HUES48 (cell line): ENCODE data around the gene LDB3.
"Not testable (repeated sequence)": the region's sequence is repeated elsewhere in the genome, so short reads cannot be mapped to it uniquely, and the experiment has no call there.

Experiments used
- H3K27ac ChIP-seq: one replicate; pipeline ENCODE4 v1.7.0; 2013; ENCODE audit warnings: low read depth, low read length, inconsistent platforms
- H3K27me3 ChIP-seq: 2 replicates; pipeline ENCODE4 v1.6.1; 2013; ENCODE audit warnings: mild to moderate bottlenecking, low read length; ENCODE audit not compliant: control insufficient read depth, insufficient read depth
- H3K36me3 ChIP-seq: 2 replicates; pipeline ENCODE4 v1.6.1; 2013; ENCODE audit warnings: low read length; ENCODE audit not compliant: control insufficient read depth, insufficient read depth
- H3K4me1 ChIP-seq: 2 replicates; pipeline ENCODE4 v1.6.1; 2013; ENCODE audit warnings: mild to moderate bottlenecking, low read length; ENCODE audit not compliant: control insufficient read depth, insufficient read depth
- H3K4me3 ChIP-seq: 2 replicates; pipeline ENCODE4 v1.5.1; 2013; ENCODE audit warnings: mild to moderate bottlenecking, low read depth, low read length
- H3K9ac ChIP-seq: 2 replicates; pipeline ENCODE4 v1.6.1; 2013; ENCODE audit warnings: mild to moderate bottlenecking, low read depth, low read length, moderate library complexity
- H3K9me3 ChIP-seq: 2 replicates; pipeline ENCODE4 v1.6.1; 2013; ENCODE audit warnings: low read length; ENCODE audit not compliant: control insufficient read depth, insufficient read depth

The LDB3 gene

DNA sequence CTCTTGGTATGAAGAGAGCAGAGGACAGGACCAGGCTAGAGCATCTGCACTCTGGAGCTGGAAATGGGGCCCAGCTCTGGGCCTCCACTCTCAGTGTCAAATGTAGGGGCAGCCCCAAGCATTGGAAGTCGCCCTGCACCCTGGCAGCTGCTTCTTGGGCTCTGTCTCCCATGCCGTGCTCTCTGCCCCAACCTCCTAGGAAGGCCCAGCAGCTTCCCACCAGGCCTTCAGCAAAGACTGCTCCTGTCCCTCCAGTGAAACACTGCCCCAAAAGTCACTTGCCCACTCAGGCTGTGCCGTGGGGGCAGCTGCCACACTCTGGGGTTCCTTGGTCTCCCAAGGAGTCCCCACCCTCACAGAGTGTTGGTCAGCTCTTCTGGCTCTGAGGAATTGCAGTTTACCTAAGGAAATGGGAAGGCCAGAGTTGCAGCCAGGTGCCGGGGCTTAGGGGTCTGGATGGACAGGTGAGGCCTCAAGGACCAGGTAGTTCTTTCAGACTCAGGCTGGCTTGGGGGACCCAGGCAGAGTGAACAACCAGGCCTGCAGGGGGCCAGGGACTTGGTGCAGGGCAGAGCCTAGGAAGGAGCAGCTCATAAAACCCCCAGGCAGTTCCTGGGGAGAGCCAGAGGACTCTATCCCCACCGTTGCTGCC is 23.4 kb upstream of the LDB3 start:
- no peaks in the 10 kb centered on the region for H3K9me3 ChIP-seq
- H3K4me3 ChIP-seq, result no peak overlapping the region
- no peak overlapping the region for H3K27ac ChIP-seq
- no peaks in the 10 kb centered on the region for H3K36me3 ChIP-seq
- no peak overlapping the region for H3K9ac ChIP-seq
- 0 out of 2 replicates have a peak, but pooled peaks cover 4% of the 10 kb centered on the region for H3K4me1 ChIP-seq
- H3K27me3 ChIP-seq, result no peaks in the 10 kb centered on the region

DNA sequence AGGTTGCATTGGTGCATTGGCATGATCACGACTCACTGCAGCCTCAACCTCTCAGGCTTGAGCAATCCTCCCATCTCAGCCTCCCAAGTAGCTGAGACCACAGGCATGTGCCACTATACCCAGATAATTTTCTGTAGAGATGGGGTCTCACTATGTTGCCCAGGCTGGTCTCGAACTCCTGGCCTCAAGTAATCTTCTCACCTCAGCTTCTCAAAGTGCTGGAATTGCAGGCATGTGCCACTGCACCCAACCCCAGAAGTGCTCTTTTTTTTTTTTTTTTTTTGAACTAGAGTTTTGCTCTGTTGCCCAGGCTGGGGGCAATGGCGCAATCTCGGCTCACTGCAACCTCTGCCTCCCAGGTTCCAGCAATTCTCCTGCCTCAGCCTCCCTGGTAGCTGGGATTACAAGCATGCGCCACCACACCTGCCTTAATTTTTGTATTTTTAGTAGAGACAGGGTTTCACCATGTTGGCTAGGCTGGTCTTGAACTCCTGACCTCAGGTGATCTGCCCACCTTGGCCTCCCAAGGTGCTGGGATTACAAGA is 22.6 kb upstream of the LDB3 start:
- H3K9ac ChIP-seq, H3K4me1 ChIP-seq: not testable (repeated sequence)

DNA sequence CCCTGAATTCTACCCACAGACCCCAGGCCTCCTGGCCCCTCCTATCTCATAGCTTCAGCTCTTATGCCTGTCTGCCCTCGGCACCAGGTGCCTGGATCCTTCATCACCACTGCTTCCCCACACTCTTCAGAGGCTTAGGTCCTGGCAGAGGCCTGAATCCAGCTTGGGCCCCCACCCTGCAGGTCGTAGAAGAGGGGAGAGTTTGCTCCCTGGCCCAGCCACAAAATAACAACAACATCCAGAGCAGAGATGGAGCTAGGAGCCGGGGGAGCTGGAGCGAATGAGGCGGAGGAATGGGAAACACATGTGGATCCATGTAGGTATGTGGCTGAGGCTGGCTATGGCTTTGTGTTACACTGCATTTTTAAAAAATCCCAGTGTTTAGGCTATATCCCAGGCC is 21.8 kb upstream of the LDB3 start:
- no peak overlapping the region for H3K9ac ChIP-seq
- no peaks in the 10 kb centered on the region for H3K9me3 ChIP-seq
- no peak overlapping the region for H3K27ac ChIP-seq
- no peak overlapping the region for H3K4me3 ChIP-seq
- 0 out of 2 replicates have a peak, but pooled peaks cover 4% of the 10 kb centered on the region for H3K4me1 ChIP-seq
- no peaks in the 10 kb centered on the region for H3K36me3 ChIP-seq
- H3K27me3 ChIP-seq, result no peaks in the 10 kb centered on the region

More for the DNA sequence above, 22.6 kb upstream of the LDB3 start:
- H3K36me3 ChIP-seq, H3K4me3 ChIP-seq, H3K27ac ChIP-seq, H3K27me3 ChIP-seq, H3K9me3 ChIP-seq: not testable (repeated sequence)

DNA sequence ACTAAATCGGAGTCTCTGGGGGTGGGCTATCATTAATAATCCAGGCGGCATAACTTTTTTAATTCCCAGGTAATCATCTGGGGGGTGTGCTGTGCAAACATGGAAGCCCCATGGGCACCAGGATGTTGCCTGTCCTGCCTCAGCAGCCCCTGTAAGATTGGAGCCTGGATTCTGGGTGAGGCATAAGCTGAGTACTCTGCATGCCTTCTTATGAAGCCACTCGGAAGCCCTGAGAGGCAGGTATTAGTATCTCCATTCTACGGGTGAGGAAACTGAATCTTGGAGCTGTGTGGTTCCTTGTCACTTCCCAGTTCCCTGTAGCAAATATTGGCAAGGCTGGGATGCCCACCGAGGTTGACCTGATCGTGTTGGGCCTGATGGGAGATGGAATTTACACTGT is 21.4 kb upstream of the LDB3 start:
- Histone ChIP-seq H3K36me3 (no peaks in the 10 kb centered on the region), H3K9ac (no peak overlapping the region), H3K27me3 (no peaks in the 10 kb centered on the region), H3K9me3 (no peaks in the 10 kb centered on the region), H3K27ac (no peak overlapping the region), H3K4me1 (0 out of 2 replicates have a peak, but pooled peaks cover 4% of the 10 kb centered on the region), H3K4me3 (no peak overlapping the region)

DNA sequence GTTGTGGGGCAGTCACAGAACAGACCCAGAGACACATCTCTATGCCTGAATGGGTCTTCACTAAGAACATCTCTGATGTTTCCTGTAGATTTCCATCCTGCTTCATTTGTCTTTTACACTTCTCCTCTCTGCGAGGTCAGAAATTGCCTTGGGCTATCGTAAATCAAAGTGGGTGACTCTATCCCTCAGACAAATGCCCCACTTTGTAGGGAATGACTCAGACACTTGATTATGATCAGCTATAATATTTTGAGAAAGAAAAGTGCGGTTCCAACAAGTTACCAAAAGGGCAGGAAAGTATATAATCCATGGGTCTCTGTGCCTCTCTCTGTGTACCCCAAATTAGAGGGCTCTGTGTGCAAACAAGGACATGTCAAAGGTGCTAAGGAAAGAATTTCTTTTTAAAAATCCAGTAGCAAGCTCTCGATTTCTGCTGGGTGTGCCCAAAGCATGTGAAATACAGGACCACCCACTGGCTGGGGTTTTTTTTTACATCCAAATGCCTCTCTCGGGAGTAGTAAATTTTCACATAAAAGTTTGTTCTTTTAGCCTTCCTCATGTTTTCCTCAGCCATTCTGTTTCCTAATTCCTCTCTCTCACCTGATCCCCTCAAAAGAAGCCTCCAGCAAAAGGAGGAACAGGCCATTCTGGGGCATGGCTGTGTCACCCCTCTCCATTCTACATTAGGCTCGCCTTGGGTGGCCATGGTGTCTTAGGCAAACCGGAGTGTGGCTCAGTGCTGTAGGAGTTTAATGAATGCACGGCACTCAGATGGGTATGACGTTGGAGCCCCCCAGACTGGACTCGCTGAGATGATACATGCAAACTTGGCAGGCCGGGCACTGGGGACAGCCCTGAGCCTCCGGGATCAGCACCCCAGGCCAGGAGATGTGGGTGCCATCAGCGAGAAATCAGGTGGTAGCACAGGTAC is 20.3 kb upstream of the LDB3 start:
- Histone ChIP-seq H3K9me3 (no peaks in the 10 kb centered on the region), H3K27ac (no peak overlapping the region), H3K36me3 (no peaks in the 10 kb centered on the region), H3K27me3 (no peaks in the 10 kb centered on the region), H3K4me1 (peaks cover 7% of the 10 kb centered on the region; the same call in 1 of the 2 replicates), H3K4me3 (no peak overlapping the region), H3K9ac (no peak overlapping the region)

DNA sequence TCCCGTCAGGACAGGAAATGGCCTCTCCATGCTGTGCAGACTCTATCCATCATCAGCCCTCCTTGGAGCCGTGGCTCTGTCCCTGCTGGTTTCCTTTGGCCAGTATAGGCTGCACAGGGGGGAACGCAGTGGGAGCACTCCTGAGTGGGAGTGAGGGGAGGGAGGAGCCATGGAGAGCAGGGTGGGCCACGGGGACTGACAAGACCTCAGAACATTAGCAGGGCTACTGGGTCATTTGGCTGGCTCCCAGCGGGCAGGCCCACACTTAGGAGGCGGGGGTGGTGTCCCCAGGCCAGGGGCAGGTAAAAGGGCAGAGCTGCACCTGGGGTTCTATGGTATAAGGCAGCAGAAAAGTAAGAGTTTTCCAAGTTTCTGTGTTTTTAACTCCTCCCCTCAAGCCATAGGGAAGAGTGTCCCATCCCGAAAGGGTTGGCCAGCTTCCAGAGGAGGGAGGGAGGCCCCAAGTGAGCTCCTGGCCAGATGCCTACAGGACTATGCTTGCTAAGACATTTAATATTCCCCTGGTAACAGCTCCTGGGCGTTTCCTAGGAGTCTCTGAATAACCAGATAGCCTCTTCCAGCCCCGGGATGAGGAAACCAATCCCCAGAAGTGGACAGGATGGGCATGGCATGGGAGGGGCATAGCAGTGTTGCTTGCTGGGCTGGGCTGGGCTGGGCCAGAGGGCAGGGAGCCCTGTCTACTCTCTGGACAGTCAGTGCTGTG is 19.4 kb upstream of the LDB3 start:
- no peaks in the 10 kb centered on the region for H3K9me3 ChIP-seq
- H3K4me1 ChIP-seq, result peaks cover 7% of the 10 kb centered on the region; the same call in 1 of the 2 replicates
- H3K27me3 ChIP-seq, result no peaks in the 10 kb centered on the region
- no peaks in the 10 kb centered on the region for H3K36me3 ChIP-seq
- no peak overlapping the region for H3K9ac ChIP-seq
- no peak overlapping the region for H3K27ac ChIP-seq
- no peak overlapping the region for H3K4me3 ChIP-seq

DNA sequence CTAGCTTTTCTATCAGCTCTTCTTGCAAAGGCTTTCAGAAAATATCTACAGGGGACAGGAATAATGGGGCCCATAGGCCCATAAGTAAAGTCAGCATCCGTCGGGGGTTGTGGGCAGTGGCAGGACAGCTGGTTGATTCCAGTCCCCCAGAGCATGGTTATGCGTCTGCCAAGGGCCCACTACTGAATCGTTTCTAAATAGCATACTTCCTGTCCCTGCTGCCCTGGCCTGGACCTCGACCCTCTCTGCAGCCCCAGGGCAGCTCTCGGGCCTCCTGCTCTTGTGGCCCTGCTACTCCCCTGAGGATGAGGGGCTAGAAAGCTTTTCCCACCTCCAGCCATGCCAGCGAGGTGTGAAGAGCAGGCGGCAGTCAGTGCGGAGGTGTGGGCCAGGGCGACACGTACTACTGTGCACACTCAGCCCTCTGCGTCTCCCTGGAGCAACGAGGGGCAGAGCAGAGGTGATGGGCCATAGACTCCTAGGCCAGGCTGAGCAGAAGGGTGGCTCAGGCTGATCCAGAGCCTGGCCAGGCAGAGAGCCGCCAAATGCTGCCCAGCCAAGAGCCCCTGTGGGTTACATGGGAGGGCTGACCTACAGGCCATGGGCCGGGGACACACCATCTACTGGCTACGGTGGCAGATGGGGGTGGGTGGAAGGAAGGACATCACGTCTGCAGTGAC is 18.7 kb upstream of the LDB3 start:
- Histone ChIP-seq H3K27ac (no peak overlapping the region), H3K36me3 (no peaks in the 10 kb centered on the region), H3K4me3 (no peak overlapping the region), H3K4me1 (peaks cover 7% of the 10 kb centered on the region; the same call in 1 of the 2 replicates), H3K9ac (no peak overlapping the region), H3K9me3 (no peaks in the 10 kb centered on the region), H3K27me3 (no peaks in the 10 kb centered on the region)

DNA sequence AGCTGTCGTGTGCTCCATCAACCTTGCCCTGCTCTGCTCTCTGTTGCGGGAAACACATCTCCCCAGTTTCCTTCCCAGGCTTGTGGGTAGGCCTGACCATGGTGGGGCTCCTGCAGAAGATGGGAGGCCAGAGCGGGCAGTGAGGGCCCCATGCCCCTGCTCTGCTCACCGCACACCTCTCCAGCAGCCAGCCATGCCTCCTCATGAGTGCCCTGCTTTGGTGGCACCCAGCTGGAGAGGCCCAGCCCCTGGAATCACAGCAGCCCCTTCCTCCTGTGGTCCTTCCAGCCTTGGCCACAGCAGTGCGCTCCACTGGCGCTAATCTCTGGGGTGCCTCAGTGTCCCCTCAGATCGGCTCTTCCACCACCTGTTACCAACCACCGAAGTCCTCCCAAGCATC is 18.2 kb upstream of the LDB3 start:
- no peaks in the 10 kb centered on the region for H3K27me3 ChIP-seq
- no peak overlapping the region for H3K4me3 ChIP-seq
- no peaks in the 10 kb centered on the region for H3K9me3 ChIP-seq
- H3K4me1 ChIP-seq, result peaks cover 7% of the 10 kb centered on the region; the same call in 1 of the 2 replicates
- no peak overlapping the region for H3K9ac ChIP-seq
- H3K36me3 ChIP-seq, result no peaks in the 10 kb centered on the region
- no peak overlapping the region for H3K27ac ChIP-seq

DNA sequence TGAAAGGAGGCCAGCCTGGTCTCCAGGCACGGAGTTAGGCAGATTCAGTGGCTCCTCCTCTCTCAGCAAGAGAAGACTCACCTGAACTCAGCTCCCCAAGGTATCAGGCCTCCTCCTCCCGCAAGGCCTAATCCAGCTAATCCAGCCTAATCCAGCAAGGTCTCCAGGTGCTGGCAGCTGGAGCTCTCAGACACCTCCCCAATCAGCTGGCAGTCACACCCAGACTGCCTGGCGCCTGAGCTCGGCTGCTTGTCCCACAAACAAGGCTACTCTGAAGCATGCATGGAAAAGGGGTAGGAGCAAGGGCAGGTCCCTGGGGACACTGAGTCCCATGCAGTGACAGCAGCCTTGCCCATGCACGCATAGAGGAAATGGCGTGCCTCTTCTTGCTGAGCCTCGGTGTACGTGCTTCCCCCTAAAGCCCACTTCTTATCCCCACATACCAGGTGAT is 17.3 kb upstream of the LDB3 start:
- Histone ChIP-seq H3K36me3 (no peaks in the 10 kb centered on the region), H3K9ac (no peak overlapping the region), H3K9me3 (no peaks in the 10 kb centered on the region), H3K4me3 (no peak overlapping the region), H3K4me1 (peaks cover 7% of the 10 kb centered on the region; the same call in 1 of the 2 replicates), H3K27me3 (no peaks in the 10 kb centered on the region), H3K27ac (no peak overlapping the region)

DNA sequence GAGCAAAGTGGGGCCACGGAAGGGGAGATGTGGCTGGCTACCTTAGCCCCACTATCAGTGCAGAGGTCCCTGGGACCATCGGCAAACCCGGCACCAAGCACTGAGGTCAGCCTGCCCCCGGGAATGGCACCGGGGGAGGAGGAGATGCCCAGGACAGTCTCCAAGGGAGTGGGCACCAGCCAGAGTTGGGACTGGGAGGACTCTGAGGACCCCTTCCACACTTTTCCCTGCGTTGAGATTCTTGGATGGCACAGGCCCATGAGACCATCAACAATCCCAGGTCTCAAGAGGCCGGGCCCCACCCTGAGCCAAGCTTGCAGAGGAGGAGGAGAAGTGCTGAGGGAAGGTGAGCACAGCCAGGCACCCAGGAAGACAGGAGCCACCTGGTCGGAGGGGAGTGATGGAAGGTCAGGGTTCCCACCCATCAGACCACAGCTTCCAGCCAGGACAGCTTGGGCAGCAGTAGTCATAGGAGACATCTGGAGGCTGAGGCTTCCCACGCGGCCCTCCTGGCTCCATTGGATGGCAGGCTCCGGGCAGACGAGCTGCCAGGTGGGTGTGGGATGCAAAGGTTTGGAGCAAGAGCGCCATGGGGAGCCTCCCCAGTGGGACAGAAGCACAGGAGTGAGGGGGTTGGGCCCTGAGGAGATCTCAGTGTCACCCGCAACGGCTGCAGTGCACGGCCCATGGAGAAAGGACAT is 16.5 kb upstream of the LDB3 start:
- no peaks in the 10 kb centered on the region for H3K27me3 ChIP-seq
- no peaks in the 10 kb centered on the region for H3K9me3 ChIP-seq
- H3K27ac ChIP-seq, result no peak overlapping the region
- H3K36me3 ChIP-seq, result no peaks in the 10 kb centered on the region
- H3K4me3 ChIP-seq, result no peak overlapping the region
- peaks cover 7% of the 10 kb centered on the region; the same call in 1 of the 2 replicates for H3K4me1 ChIP-seq
- H3K9ac ChIP-seq, result no peak overlapping the region
